Measurements from ENCODE around the gene ZNF679.
"Not testable (repeated sequence)": the region's sequence is repeated elsewhere in the genome, so short reads cannot be mapped to it uniquely, and the experiment has no call there.

Gene ZNF679

DNA sequence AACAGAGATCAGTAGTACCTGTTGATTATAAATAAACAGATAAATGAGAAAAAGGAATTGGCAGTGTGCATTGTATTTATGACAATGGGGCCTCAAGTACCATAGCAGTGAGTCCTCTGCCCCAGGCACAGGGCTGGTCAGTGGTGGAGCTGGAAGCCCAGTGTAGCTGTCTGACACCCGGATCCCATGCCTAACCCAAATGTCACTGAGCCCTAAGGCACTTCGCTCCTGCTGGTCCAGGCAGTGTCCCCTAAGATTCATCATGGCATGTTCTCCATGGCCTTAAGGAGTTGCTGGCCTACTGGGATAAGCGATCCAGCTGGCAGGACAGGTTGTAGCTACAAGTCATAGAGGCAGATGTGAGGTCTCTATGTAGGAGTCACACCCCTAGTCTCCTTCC lies 82.2 kb downstream of the ZNF679 start:
- no peak for DNase-seq (ENCODE audit: low spot score)

DNA sequence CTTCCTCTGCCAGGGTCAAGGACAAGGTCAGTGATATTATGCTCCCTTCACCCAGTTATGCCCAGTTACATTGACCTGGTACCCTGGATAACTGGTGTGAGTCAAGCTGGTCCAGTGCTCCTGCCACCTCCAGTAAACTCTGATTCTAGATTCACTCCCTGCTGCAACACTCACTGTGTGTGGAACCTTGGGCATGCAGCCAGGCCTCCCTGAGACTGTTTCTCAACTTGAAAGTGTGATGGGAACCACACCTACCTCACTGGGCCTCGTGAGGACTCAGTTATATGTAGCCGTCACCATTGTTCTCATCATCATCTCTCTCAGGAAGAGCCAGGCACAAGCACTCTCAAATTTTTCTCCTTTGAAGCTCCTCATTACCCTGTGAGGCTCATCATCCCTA lies 84.6 kb downstream of the ZNF679 start:
- DNase-seq (ENCODE audit: low spot score), result no peak

DNA sequence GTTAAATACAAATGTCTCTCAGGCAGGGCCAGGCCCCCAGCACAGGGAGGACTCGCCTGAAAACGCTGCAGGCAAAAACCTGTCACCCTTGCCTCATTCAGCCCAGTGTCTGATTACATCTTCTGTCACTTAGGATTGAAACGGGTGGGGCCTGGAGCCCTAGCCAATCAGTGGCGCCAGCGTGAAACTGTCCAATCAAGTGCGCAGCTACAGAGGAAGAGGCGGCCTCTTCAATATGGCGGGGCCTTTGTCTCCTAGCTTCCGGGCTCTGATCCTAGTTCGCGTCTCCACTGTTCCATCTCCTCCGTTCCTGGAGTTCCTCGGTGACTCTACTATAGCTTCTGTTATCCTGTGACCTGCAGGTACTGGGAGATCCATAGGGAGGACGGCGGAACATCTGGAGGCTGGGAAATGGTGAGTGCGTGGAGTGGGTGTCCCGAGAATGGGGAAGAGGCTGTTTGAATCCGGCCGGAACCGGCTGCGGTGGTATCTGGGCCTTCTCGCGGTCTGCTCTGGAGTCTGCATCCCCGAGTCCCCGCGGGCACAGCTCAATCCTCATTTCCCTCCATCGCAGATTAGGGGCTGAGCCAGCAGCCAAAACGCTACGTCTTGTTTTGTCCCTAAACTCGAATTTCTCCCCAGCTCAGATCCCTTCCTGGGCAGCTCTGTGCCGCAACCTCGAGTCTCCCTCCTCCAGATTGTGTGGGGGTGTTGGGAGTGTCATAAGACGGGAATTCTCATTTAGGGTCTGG lies 85.6 kb downstream of the ZNF679 start, which contains the start of gene ZNF736:
TSS of gene ZNF736 (plus strand) at position 222 of the 752 bp plus-strand sequence. CDS start at position 412, 190 bp downstream.
- DNase-seq (ENCODE audit: low spot score), result peak; percentile 92

DNA sequence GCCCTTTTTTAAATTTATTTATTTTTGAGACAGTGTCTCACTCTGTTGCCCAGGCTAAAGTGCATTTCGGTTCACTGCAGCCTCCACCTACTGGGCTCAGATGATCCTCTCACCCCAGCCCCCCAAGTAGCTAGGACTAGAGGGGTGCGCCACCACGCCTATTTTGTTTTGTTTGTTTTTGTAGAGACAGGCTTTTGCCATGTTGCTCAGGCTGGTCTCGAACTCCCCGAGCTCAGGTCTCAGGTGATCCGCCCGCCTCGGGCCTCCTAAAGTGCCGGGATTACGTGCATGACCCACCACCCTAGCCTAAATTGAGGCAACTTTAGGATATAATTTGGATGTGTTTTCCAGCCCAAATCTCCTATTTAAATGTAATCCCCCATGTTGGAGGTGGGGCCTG lies 86.3 kb downstream of the ZNF679 start:
- no peak for DNase-seq (ENCODE audit: low spot score)

DNA sequence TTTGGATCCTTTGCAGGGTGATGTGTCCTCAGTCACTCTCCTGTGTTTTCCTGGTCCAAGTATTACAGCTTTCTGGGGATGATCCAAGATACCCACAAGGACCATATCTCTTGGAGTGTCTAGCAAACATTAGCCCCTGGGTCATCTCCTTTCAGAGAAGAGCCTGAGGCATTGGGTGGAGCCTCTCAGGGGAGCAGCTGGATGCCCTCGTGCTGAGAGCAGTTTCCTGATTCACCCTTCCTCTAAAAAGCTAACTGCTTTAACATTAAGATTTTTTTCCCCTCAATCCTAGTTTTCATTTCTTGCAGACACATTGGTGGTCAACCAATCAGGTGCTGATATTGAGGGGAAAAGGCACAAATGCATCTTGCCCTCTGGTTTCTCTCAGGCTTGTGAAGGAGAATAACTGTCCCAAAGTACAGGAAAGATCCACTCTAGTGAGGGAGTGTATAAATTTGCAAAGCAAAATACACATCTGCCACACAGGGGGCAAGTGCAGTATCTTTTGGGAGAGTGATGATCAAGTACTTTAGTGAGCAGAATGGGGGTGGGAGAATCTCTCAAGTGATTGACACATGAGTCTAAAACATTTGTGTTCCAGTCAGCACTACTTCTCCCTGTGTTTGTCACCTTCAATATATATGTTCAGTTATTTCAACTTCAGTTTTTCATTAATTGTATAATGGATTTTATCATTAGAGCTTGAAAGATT lies 87.9 kb downstream of the ZNF679 start:
- not testable (repeated sequence) for DNase-seq (ENCODE audit: low spot score)
